ENCODE measurements around the gene VPS33A. TPM values are rescaled to one million over a fixed set of nuclear protein-coding genes. Genes with fewer than 3 reads are reported as not detected.

Gene VPS33A
- total RNA-seq, 3 donors from 2014 or later (not counting 1 experiment from before 2014, with no cell fraction given), result 19.2 to 26.3 (median 24.1) TPM

GRCh38 chr12:122208073-122208820 lies 58.0 kb downstream of the VPS33A start:
- no peak for TF ChIP-seq CTCF (IDR thresholded peaks at IDR 0.05)
- Histone ChIP-seq H3K27ac (ENCODE audit: low read length) (no peak overlapping the region), H3K4me1 (ENCODE audit: control insufficient read depth, insufficient read depth, low read length) (peaks cover 4% of the 10 kb centered on the region), H3K4me3 (ENCODE audit: low read length) (no peak overlapping the region), H3K36me3 (ENCODE audit: control insufficient read depth, insufficient read depth, low read length) (peaks cover 45% of the 10 kb centered on the region), H3K27me3 (ENCODE audit: control insufficient read depth, insufficient read depth, low read length) (peaks cover 8% of the 10 kb centered on the region), H3K9me3 (ENCODE audit: control insufficient read depth, insufficient read depth, low read length) (no peaks in the 10 kb centered on the region)
- no peaks in the 10 kb centered on the region for H3K9me3 Mint-ChIP-seq
- WGBS (ENCODE audit: insufficient coverage), result 97% methylated on average over 18 of the region's 18 CpGs
- H3K4me1 Mint-ChIP-seq, result peaks cover 7 to 11% of the 10 kb centered on the region in 2 donors
- DNase-seq, result no peak
- H3K27ac Mint-ChIP-seq, result no peak overlapping the region
- H3K36me3 Mint-ChIP-seq, result peaks cover 1% of the 10 kb centered on the region
- no peak for ATAC-seq
- no peak overlapping the region for H3K4me3 Mint-ChIP-seq
- intact Hi-C loops (cut with micrococcal nuclease), result no loop called here
- peaks cover 7 to 8% of the 10 kb centered on the region in 2 donors for H3K27me3 Mint-ChIP-seq (ENCODE audit: low read depth in 2 of 2)

- ATAC-seq (no peak), DNase-seq (no peak)
- H3K4me1 Mint-ChIP-seq, result peaks cover 7 to 14% of the 10 kb centered on the region in 2 donors
- no peak overlapping the region for H3K27ac Mint-ChIP-seq
- H3K4me3 Mint-ChIP-seq, result no peak overlapping the region
- H3K27me3 Mint-ChIP-seq (ENCODE audit: low read depth in 2 of 2), result peaks cover 8 to 13% of the 10 kb centered on the region in 2 donors
- WGBS (ENCODE audit: insufficient coverage), result 98% methylated on average over 6 of the region's 8 CpGs
- intact Hi-C loops (cut with micrococcal nuclease), result no loop called here
- H3K4me1 ChIP-seq (ENCODE audit: control insufficient read depth, insufficient read depth, low read length), result peaks cover 12% of the 10 kb centered on the region
- TF ChIP-seq CTCF (IDR thresholded peaks at IDR 0.05), result no peak
- H3K36me3 Mint-ChIP-seq, result no peaks in the 10 kb centered on the region
- H3K36me3 ChIP-seq (ENCODE audit: control insufficient read depth, insufficient read depth, low read length), result peaks cover 41% of the 10 kb centered on the region
- H3K4me3 ChIP-seq (ENCODE audit: low read length), result no peak overlapping the region
- H3K27me3 ChIP-seq (ENCODE audit: control insufficient read depth, insufficient read depth, low read length), result peaks cover 16% of the 10 kb centered on the region
- no peak overlapping the region for H3K27ac ChIP-seq (ENCODE audit: low read length)
- H3K9me3 ChIP-seq (ENCODE audit: control insufficient read depth, insufficient read depth, low read length), result no peaks in the 10 kb centered on the region
- no peaks in the 10 kb centered on the region for H3K9me3 Mint-ChIP-seq
These were observed 58.9 kb downstream of the VPS33A start for GRCh38 chr12:122207391-122207790.

GRCh38 chr12:122206976-122207375 lies 59.3 kb downstream of the VPS33A start:
- Mint-ChIP-seq H3K4me3 (no peak overlapping the region), H3K4me1 (peaks cover 7 to 14% of the 10 kb centered on the region in 2 donors), H3K36me3 (no peaks in the 10 kb centered on the region), H3K27me3 (ENCODE audit: low read depth in 2 of 2) (peaks cover 8 to 13% of the 10 kb centered on the region in 2 donors), H3K9me3 (no peaks in the 10 kb centered on the region), H3K27ac (no peak overlapping the region)
- peaks cover 18% of the 10 kb centered on the region for H3K27me3 ChIP-seq (ENCODE audit: control insufficient read depth, insufficient read depth, low read length)
- H3K36me3 ChIP-seq (ENCODE audit: control insufficient read depth, insufficient read depth, low read length), result peaks cover 37% of the 10 kb centered on the region
- no peaks in the 10 kb centered on the region for H3K9me3 ChIP-seq (ENCODE audit: control insufficient read depth, insufficient read depth, low read length)
- no peak overlapping the region for H3K4me3 ChIP-seq (ENCODE audit: low read length)
- no peak overlapping the region for H3K27ac ChIP-seq (ENCODE audit: low read length)
- DNase-seq (no peak), ATAC-seq (peak in 1 of 3 donors; percentile 6)
- intact Hi-C loops (cut with micrococcal nuclease), result no loop called here
- WGBS (ENCODE audit: insufficient coverage), result 97% methylated on average over 6 of the region's 8 CpGs
- TF ChIP-seq CTCF (IDR thresholded peaks at IDR 0.05), result no peak
- peaks cover 12% of the 10 kb centered on the region for H3K4me1 ChIP-seq (ENCODE audit: control insufficient read depth, insufficient read depth, low read length)

Measured in natural killer cell (primary cell).